AG10803 (cell line): ENCODE results near the gene DDR2.
A peak's percentile ranks its signal among the peaks of the same experiment; 100 is the strongest.

Experiments
- DNase-seq: peaks from one replicate; pipeline ENCODE4 v3.0.0; 2010; ENCODE audit warnings: low read depth
- H3K4me3 ChIP-seq: 2 replicates; pipeline ENCODE4 v1.5.1; 2011; ENCODE audit warnings: mild to moderate bottlenecking, low read length, control low read depth
- CTCF ChIP-seq: conservative IDR thresholded peaks from 2 replicates; pipeline ENCODE4 v1.5.1; 2011; ENCODE audit warnings: mild to moderate bottlenecking, low read length, control low read depth, inconsistent platforms

Gene DDR2

DNA sequence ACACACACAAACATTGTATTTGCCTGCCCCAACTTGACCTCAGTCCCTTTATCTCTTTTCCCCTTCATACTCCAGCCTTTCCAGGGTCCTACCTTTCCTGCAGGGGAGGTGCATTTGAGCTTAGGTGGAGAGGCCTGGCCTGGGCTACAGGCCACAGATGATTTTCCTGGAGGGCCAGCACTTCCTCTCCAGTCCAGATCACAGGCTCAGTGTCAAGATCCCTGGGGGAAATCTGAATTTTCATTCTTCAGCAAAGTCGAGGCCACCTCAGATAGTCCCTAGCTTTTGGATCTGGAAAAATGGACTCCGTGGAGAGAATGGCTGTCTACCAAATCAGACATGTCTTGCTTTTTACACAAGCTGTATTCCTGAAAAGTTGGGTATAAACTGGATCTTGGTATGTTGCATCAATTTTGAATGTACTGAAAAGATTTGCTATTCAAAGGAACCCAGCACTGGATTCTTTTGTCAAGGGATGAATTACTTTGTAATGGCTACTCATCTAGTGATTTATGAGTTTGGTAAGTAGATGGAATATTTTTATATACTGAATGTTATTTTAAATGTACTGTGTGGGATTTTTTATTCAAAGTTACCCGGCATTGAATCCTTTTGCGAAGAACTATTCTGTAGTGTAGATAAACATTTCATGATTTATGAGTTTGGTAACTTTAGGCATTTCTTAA, 78.7 kb downstream of the DDR2 start:
- no peak for TF ChIP-seq CTCF
- DNase-seq, result no peak
- no peak overlapping the region for H3K4me3 ChIP-seq

DNA sequence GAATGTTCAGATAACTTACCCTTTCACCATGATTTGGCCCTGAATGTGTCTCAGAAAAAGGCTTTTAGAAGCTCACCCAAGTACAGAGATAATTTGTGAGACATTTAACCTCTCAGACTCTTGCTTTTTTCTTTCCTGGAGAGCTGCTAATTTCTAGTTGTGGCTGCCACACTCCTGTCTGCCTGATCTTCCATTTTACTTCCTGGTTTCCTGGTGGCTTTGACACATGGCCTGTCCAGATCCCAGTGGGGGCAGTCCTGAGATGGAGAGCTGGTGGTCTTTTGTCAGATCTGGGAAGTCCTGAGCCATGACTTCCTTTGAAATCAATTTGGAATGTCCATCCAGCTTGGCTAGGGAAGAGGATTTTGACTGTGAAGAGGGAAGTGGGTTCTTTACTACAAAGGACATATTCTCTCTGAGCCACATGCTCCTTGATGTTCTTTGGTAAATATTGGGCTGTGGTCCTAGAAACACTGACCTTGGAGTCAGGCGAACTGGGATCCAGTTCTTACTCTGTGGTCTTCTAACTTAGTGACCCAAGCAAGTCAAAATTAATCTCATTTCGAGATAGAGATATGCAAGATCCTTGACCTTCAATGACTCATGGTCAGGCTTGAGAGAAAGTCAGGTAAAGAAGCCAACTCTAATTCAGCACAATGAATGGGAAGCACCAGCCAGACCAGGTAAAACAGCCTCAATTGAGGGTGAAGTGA, 80.2 kb downstream of the DDR2 start:
- DNase-seq, result no peak
- no peak overlapping the region for H3K4me3 ChIP-seq
- no peak for TF ChIP-seq CTCF

- H3K4me3 ChIP-seq, result no peak overlapping the region
- DNase-seq, result no peak
- no peak for TF ChIP-seq CTCF
These were observed 83.9 kb downstream of the DDR2 start for GRCh38 chr1:162716123-162716522.

- H3K4me3 ChIP-seq, result no peak overlapping the region
- DNase-seq, result no peak
- TF ChIP-seq CTCF, result no peak
These were observed 84.3 kb downstream of the DDR2 start for GRCh38 chr1:162716552-162716951.

GRCh38 chr1:162717548-162718184, 85.4 kb downstream of the DDR2 start:
- H3K4me3 ChIP-seq, result no peak overlapping the region
- TF ChIP-seq CTCF, result no peak
- no peak for DNase-seq

GRCh38 chr1:162719678-162720077, 87.4 kb downstream of the DDR2 start:
- no peak for TF ChIP-seq CTCF
- H3K4me3 ChIP-seq, result no peak overlapping the region
- DNase-seq, result no peak

- H3K4me3 ChIP-seq, result no peak overlapping the region
- TF ChIP-seq CTCF, result no peak
- DNase-seq, result peak; percentile 44
These were observed 88.7 kb downstream of the DDR2 start for GRCh38 chr1:162720996-162721395.
